NCI-H2081 (cell line): ENCODE results near the gene ZNF638.
"Not testable (repeated sequence)": the region's sequence is repeated elsewhere in the genome, so short reads cannot be mapped to it uniquely, and the experiment has no call there.

Experiments used
- DNase-seq, 2 experiments: peaks; one replicate each; lab custom pipeline; 2025; lab: John Stamatoyannopoulos, UW

The ZNF638 gene

GRCh38 chr2:71395471-71395870, 63.9 kb downstream of the ZNF638 start:
- no peak for DNase-seq

GRCh38 chr2:71402427-71402826, 70.8 kb downstream of the ZNF638 start:
- DNase-seq, result no peak

- DNase-seq, result no peak
Measured at GRCh38 chr2:71409611-71410010, 78.0 kb downstream of the ZNF638 start.

GRCh38 chr2:71410696-71411095, 79.1 kb downstream of the ZNF638 start:
- no peak for DNase-seq

- not testable (repeated sequence) for DNase-seq
Measured at GRCh38 chr2:71416866-71417265, 85.3 kb downstream of the ZNF638 start.

GRCh38 chr2:71417300-71418202, 86.0 kb downstream of the ZNF638 start:
- DNase-seq, result no peak

GRCh38 chr2:71419145-71419544, 87.6 kb downstream of the ZNF638 start:
- DNase-seq, result no peak

GRCh38 chr2:71419976-71420375, 88.4 kb downstream of the ZNF638 start:
- DNase-seq, result no peak

GRCh38 chr2:71422786-71423185, 91.2 kb downstream of the ZNF638 start:
- no peak for DNase-seq

GRCh38 chr2:71423817-71424420, 92.3 kb downstream of the ZNF638 start:
- no peak for DNase-seq

GRCh38 chr2:71426721-71427120, 95.1 kb downstream of the ZNF638 start:
- DNase-seq, result no peak

GRCh38 chr2:71428472-71429383, 97.1 kb downstream of the ZNF638 start:
- no peak for DNase-seq

- not testable (repeated sequence) for DNase-seq
Measured at GRCh38 chr2:71445142-71445541, 113.6 kb downstream of the ZNF638 start.

- DNase-seq, result no peak
Measured at GRCh38 chr2:71446505-71446904, 114.9 kb downstream of the ZNF638 start.

- no peak for DNase-seq
Measured at GRCh38 chr2:71449343-71449742, 117.8 kb downstream of the ZNF638 start.

- DNase-seq, result no peak
Measured at GRCh38 chr2:71451705-71452104, 120.1 kb downstream of the ZNF638 start.

- DNase-seq, result peak in 1 of 2 experiments; percentile 2
Measured at GRCh38 chr2:71452565-71452964, 121.0 kb downstream of the ZNF638 start.

- peak in 1 of 2 experiments; percentile 15 for DNase-seq
Measured at GRCh38 chr2:71453404-71454220, 122.0 kb downstream of the ZNF638 start, which contains the start of gene DYSF. Gene DYSF, plus strand, starts transcription at chr2:71453561.

GRCh38 chr2:71454221-71455010, 122.8 kb downstream of the ZNF638 start:
- DNase-seq, result no peak

- DNase-seq, result peak in 1 of 2 experiments; percentile 4
Measured at GRCh38 chr2:71455011-71455740, 123.6 kb downstream of the ZNF638 start.
